HCT116 (cell line): ENCODE results near the gene PKD2L1. TPM values are rescaled to one million over a fixed set of nuclear protein-coding genes. Genes with fewer than 3 reads are reported as not detected.

ENCODE experiments used
- ATAC-seq: fragments of 200-7000 bp; cut with Tn5 transposase; 2 replicates; pipeline ENCODE4 v1.9.1; 2020; ENCODE audit warnings: mild to moderate bottlenecking, moderate library complexity
- BruUV-seq: library from RNA; stranded (reverse); fragments of 400-500 nt; replicated peaks from 2 replicates; lab custom pipeline; 2021; lab: Mats Ljungman, UMichigan
- CTCF ChIA-PET: fragments of 300-600 bp; sonication (Branson Sonifier 250); formaldehyde crosslinking; loops from one replicate; lab custom pipeline; 2021; ENCODE audit warnings: antibody characterized with exemption; lab: Charles Lee
- POLR2A ChIA-PET: fragments of 300-600, 350-600 bp; sonication (Branson Sonifier 250); formaldehyde crosslinking; loops from one replicate; lab custom pipeline; 2021; ENCODE audit warnings: antibody characterized with exemption; lab: Charles Lee
- RAD21 ChIA-PET, 2 experiments: fragments of 300-600 bp; sonication (Branson Sonifier 250); formaldehyde crosslinking; loops; one replicate each; lab custom pipeline; 2023; ENCODE audit warnings: low total read pairs in 2 of 2; ENCODE audit not compliant: uncharacterized antibody in 2 of 2, unreplicated experiment in 2 of 2, low non-redundant PET in 1 of 2; lab: Charles Lee
- DNase-seq: peaks from one replicate; pipeline ENCODE4 v3.0.0-alpha.2; 2010; ENCODE audit warnings: low read depth, low spot score
- H2AFZ ChIP-seq: fragments of 200-600 bp; shearing (Covaris generic), sonication (generic); 2 replicates; pipeline ENCODE4 v1.6.1; 2017; ENCODE audit warnings: low read depth, mixed run types, mixed read lengths, antibody characterized with exemption, low read length; ENCODE audit not compliant: poor library complexity, severe bottlenecking
- H3K27ac ChIP-seq: 2 replicates; pipeline ENCODE4 v1.5.1; 2012; ENCODE audit warnings: low read depth, low read length
- H3K27me3 ChIP-seq: fragments of 200-600 bp; sonication (generic); 2 replicates; pipeline ENCODE4 v1.6.1; 2016; ENCODE audit warnings: mixed run types, low read length, mixed read lengths; ENCODE audit not compliant: insufficient read depth
- H3K36me3 ChIP-seq, 2 experiments: fragments of 200-500 bp in 1 of 2; fragments of 200-600 bp in 1 of 2; sonication (Bioruptor generic) in 1 of 2; sonication (generic) in 1 of 2; 2 replicates each; pipeline versions ENCODE4 v1.5.1 to v1.6.1; 2014 to 2016; ENCODE audit warnings: low read length in 2 of 2, inconsistent platforms in 1 of 2, mixed read lengths in 1 of 2, mixed run types in 1 of 2; ENCODE audit not compliant: insufficient read depth in 2 of 2, control insufficient read depth in 1 of 2
- H3K4me1 ChIP-seq, 2 experiments: fragments of 200-600 bp in 1 of 2; sonication (generic) in 1 of 2; 2 replicates each; pipeline versions ENCODE4 v1.5.1 to v1.6.1; 2012 to 2017; ENCODE audit warnings: low read length in 2 of 2, inconsistent platforms in 1 of 2, mild to moderate bottlenecking in 1 of 2, mixed read lengths in 1 of 2, mixed run types in 1 of 2, moderate library complexity in 1 of 2; ENCODE audit not compliant: insufficient read depth in 2 of 2, control insufficient read depth in 1 of 2
- H3K4me2 ChIP-seq: fragments of 200-600 bp; sonication (generic); 2 replicates; pipeline ENCODE4 v1.6.1; 2017; ENCODE audit warnings: mixed run types, low read length, mixed read lengths
- H3K4me3 ChIP-seq, 2 experiments: fragments of 200-600 bp in 1 of 2; sonication (generic) in 1 of 2; replicated peaks in 1 of 2; 2 replicates each; pipeline ENCODE4 v1.5.1; 2011 to 2016; ENCODE audit warnings: low read length in 2 of 2, control low read depth in 1 of 2, low read depth in 1 of 2, mild to moderate bottlenecking in 1 of 2, mixed read lengths in 1 of 2, mixed run types in 1 of 2
- H3K79me2 ChIP-seq: fragments of 200-600 bp; sonication (generic); 2 replicates; pipeline ENCODE4 v1.6.1; 2017; ENCODE audit warnings: mild to moderate bottlenecking, mixed run types, low read length, moderate library complexity, mixed read lengths; ENCODE audit not compliant: insufficient read depth
- H3K9ac ChIP-seq: fragments of 200-600 bp; sonication (generic); 2 replicates; pipeline ENCODE4 v1.6.1; 2016; ENCODE audit warnings: low read length, mixed read lengths
- H3K9me2 ChIP-seq: fragments of 200-600 bp; sonication (generic), shearing (Covaris generic); 2 replicates; pipeline ENCODE4 v1.6.1; 2017; ENCODE audit warnings: mixed run types, mild to moderate bottlenecking, moderate library complexity; ENCODE audit not compliant: insufficient read depth
- H3K9me3 ChIP-seq, 2 experiments: fragments of 200-500 bp in 1 of 2; fragments of 200-600 bp in 1 of 2; sonication (Bioruptor generic) in 1 of 2; sonication (generic) in 1 of 2; 2 replicates each; pipeline ENCODE4 v1.6.1; 2014 to 2017; ENCODE audit warnings: low read length in 2 of 2, mixed read lengths in 2 of 2, inconsistent platforms in 1 of 2, low read depth in 1 of 2, mild to moderate bottlenecking in 1 of 2, mixed run types in 1 of 2, moderate library complexity in 1 of 2; ENCODE audit not compliant: control insufficient read depth in 1 of 2, insufficient read depth in 1 of 2
- H4K20me1 ChIP-seq: fragments of 200-600 bp; sonication (generic), shearing (Covaris generic); 2 replicates; pipeline ENCODE4 v1.6.1; 2017; ENCODE audit warnings: mixed run types, mild to moderate bottlenecking, moderate library complexity; ENCODE audit not compliant: insufficient read depth
- CBX3 ChIP-seq: IDR thresholded peaks from 2 replicates; pipeline ENCODE4 v1.6.1; 2012; ENCODE audit warnings: low read depth
- CEBPB ChIP-seq: IDR thresholded peaks from 2 replicates; pipeline ENCODE4 v1.6.1; 2012; ENCODE audit warnings: low read depth
- CTCF ChIP-seq, 3 experiments: fragments of 200-600 bp in 1 of 3; sonication (generic) in 1 of 3; IDR thresholded peaks in 2 of 3; conservative IDR thresholded peaks in 1 of 3; 2 replicates each; pipeline ENCODE4 v1.5.1; 2012 to 2017; ENCODE audit warnings: low read depth in 2 of 3, low read length in 2 of 3, antibody characterized with exemption in 1 of 3, borderline replicate concordance in 1 of 3, control low read depth in 1 of 3, mild to moderate bottlenecking in 1 of 3, mixed read lengths in 1 of 3, mixed run types in 1 of 3, moderate library complexity in 1 of 3; ENCODE audit not compliant: insufficient read depth in 1 of 3
- ELF1 ChIP-seq: IDR thresholded peaks from 2 replicates; pipeline ENCODE4 v1.6.1; 2012; ENCODE audit warnings: low read depth, borderline replicate concordance
- EZH2phosphoT487 ChIP-seq: fragments of 200-600 bp; IDR thresholded peaks from 2 replicates; pipeline ENCODE4 v1.6.1; 2018; ENCODE audit warnings: antibody characterized with exemption, borderline replicate concordance
- FOSL1 ChIP-seq: IDR thresholded peaks from 2 replicates; pipeline ENCODE4 v1.6.1; 2012; ENCODE audit warnings: low read depth
- MAX ChIP-seq: IDR thresholded peaks from 2 replicates; pipeline ENCODE4 v1.6.1; 2012
- POLR2A ChIP-seq: IDR thresholded peaks from 2 replicates; pipeline ENCODE4 v1.7.0; 2011; ENCODE audit warnings: borderline replicate concordance; ENCODE audit not compliant: insufficient read depth, insufficient read length; ENCODE audit errors: extremely low read depth
- REST ChIP-seq: IDR thresholded peaks from 2 replicates; pipeline ENCODE4 v1.6.1; 2012; ENCODE audit warnings: low read depth
- SP1 ChIP-seq: IDR thresholded peaks from 2 replicates; pipeline ENCODE4 v1.6.1; 2012; ENCODE audit warnings: low read depth
- SRF ChIP-seq: IDR thresholded peaks from 2 replicates; pipeline ENCODE4 v1.6.1; 2012; ENCODE audit warnings: low read depth
- TCF7L2 ChIP-seq: IDR thresholded peaks from 2 replicates; pipeline ENCODE4 v1.7.0; 2011; ENCODE audit warnings: borderline replicate concordance, inconsistent platforms; ENCODE audit not compliant: insufficient read depth, insufficient read length; ENCODE audit errors: extremely low read depth
- YY1 ChIP-seq: IDR thresholded peaks from 2 replicates; pipeline ENCODE4 v1.6.1; 2011; ENCODE audit warnings: low read length, low read depth, moderate library complexity, mild to moderate bottlenecking; ENCODE audit not compliant: insufficient replicate concordance; ENCODE audit errors: extremely low read depth
- ZBTB33 ChIP-seq: IDR thresholded peaks from 2 replicates; pipeline ENCODE4 v1.6.1; 2011; ENCODE audit warnings: mild to moderate bottlenecking, low read length, moderate library complexity; ENCODE audit not compliant: insufficient replicate concordance; ENCODE audit errors: extremely low read depth
- ZFX ChIP-seq: fragments of 450-650 bp; IDR thresholded peaks from 2 replicates; pipeline ENCODE4 v1.6.1; 2017
- ZNF274 ChIP-seq: fragments of 200-500 bp; sonication (Bioruptor generic); IDR thresholded peaks from 2 replicates; pipeline ENCODE4 v1.6.1; 2014; ENCODE audit warnings: mild to moderate bottlenecking, low read depth, low read length, inconsistent platforms
- intact Hi-C: fragments of 100-400 bp; cut with micrococcal nuclease; formaldehyde crosslinking; loops from 2 replicates; pipeline ENCODE4 v1.10.0; 2022
- total RNA-seq: library from RNA; stranded (reverse); gene quantifications from one replicate; pipeline ENCODE4 v1.2.1, GENCODE V29; 2021; ENCODE audit not compliant: unreplicated experiment

Gene PKD2L1
- total RNA-seq, 1 experiment from 2014 or later, result 0.17 TPM

GRCh38 chr10:100254191-100254590 lies 75.8 kb downstream of the PKD2L1 start:
- Histone ChIP-seq H3K9ac (no peak overlapping the region), H3K4me1 (no peaks in the 10 kb centered on the region), H3K9me3 (no peaks in the 10 kb centered on the region), H3K79me2 (peaks cover 6% of the 10 kb centered on the region), H3K27me3 (no peaks in the 10 kb centered on the region), H3K36me3 (peaks cover 31 to 42% of the 10 kb centered on the region in 2 experiments), H3K4me2 (no peak overlapping the region), H2AFZ (no peak overlapping the region), H4K20me1 (no peaks in the 10 kb centered on the region), H3K4me3 (no peak overlapping the region), H3K9me2 (no peaks in the 10 kb centered on the region), H3K27ac (no peak overlapping the region)
- RAD21 ChIA-PET, result no interaction called here
- POLR2A ChIA-PET, result no interaction called here
- no peak for ATAC-seq
- DNase-seq, result no peak
- TF ChIP-seq CBX3, result no peak
- TF ChIP-seq YY1, result no peak
- no peak for TF ChIP-seq SP1
- TF ChIP-seq CTCF (IDR thresholded peaks at IDR 0.05 in 2 of 3, conservative IDR thresholded peaks at IDR 0.05 in 1 of 3; ENCODE audit: borderline replicate concordance in 1 of 3, insufficient read depth in 1 of 3, low read depth in 2 of 3, low read length in 2 of 3), result no peak
- TF ChIP-seq REST, result no peak
- no peak for TF ChIP-seq ZFX
- no peak for TF ChIP-seq FOSL1
- TF ChIP-seq ELF1, result no peak
- TF ChIP-seq ZBTB33, result no peak
- no peak for TF ChIP-seq EZH2phosphoT487
- no peak for TF ChIP-seq ZNF274
- no peak for TF ChIP-seq MAX
- no peak for TF ChIP-seq POLR2A
- TF ChIP-seq SRF, result no peak
- TF ChIP-seq TCF7L2, result no peak
- TF ChIP-seq CEBPB, result no peak
- CTCF ChIA-PET, result interaction anchor here (1.4 kb wide), 1 partner anchor 265 kb away, joined by 3 read pairs; no protein-coding TSS in a partner anchor
- intact Hi-C loops, result no loop called here
- TSS peak; percentile 10 for BruUV-seq
